B cell (primary cell): ENCODE data around the gene CTNNA1.

Experiments
- CTCF ChIP-seq: fragments of 200-600 bp; IDR thresholded peaks from one replicate; pipeline ENCODE4 v1.8.0; 2022; ENCODE audit warnings: antibody characterized with exemption, mild to moderate bottlenecking
- EZH2 ChIP-seq: IDR thresholded peaks from 2 replicates; pipeline ENCODE4 v1.6.1; 2012; ENCODE audit warnings: borderline replicate concordance, low read depth, mild to moderate bottlenecking, moderate library complexity, low read length; ENCODE audit not compliant: insufficient read depth, poor library complexity, severe bottlenecking

DNA sequence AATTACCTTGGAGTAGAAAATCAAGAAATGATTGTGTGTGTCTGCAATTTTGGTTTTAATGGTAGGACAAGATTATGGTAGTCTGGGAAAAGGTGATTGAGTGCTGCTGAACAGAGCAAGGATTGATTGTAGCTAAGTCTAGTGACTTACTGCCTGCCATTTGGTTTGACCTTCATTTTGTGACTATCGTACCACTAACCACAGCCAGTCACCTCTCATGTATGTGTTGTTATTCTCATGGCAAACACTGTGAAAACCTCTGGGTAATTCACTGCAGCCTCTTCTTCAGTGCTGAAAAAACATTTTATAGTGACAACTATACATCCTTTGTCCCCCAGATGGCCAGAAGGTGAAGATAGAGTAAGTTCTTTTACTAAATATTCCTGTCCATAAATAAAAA lies 37.5 kb downstream of the CTNNA1 start:
- TF ChIP-seq EZH2 (no peak), CTCF (no peak)
